ENCODE measurements around the gene WDFY2.

GRCh38 chr13:51783428-51784094, 199.3 kb downstream of the WDFY2 start:
- TF ChIP-seq CTCF (IDR thresholded peaks at IDR 0.05; ENCODE audit: insufficient read depth, low read length, poor library complexity, severe bottlenecking) (no peak), EZH2phosphoT487 (conservative IDR thresholded peaks at IDR 0.05; ENCODE audit: low read length) (no peak)
